Neuronal stem cell (in vitro differentiated cells): ENCODE measurements around the gene TUBA8.
A peak's percentile ranks its signal among the peaks of the same experiment; 100 is the strongest.
"Not testable (repeated sequence)": the region's sequence is repeated elsewhere in the genome, so short reads cannot be mapped to it uniquely, and the experiment has no call there.

Experiments
- DNase-seq: peaks from one replicate; pipeline ENCODE4 v3.0.0-alpha.2; 2013; ENCODE audit warnings: low spot score
- H2AFZ ChIP-seq: one replicate; pipeline ENCODE4 v1.6.1; 2013; ENCODE audit warnings: mild to moderate bottlenecking, low read length, inconsistent platforms
- H2AK5ac ChIP-seq: 2 replicates; pipeline ENCODE4 v1.6.1; 2013; ENCODE audit warnings: low read depth, mild to moderate bottlenecking, inconsistent platforms, low read length, moderate library complexity, mixed read lengths
- H2BK120ac ChIP-seq: 2 replicates; pipeline ENCODE4 v1.6.1; 2013; ENCODE audit warnings: low read depth, mild to moderate bottlenecking, inconsistent platforms, low read length, moderate library complexity, mixed read lengths
- H2BK12ac ChIP-seq: one replicate; pipeline ENCODE4 v1.6.1; 2013; ENCODE audit warnings: low read length, inconsistent platforms
- H2BK15ac ChIP-seq: 2 replicates; pipeline ENCODE4 v1.6.1; 2013; ENCODE audit warnings: mild to moderate bottlenecking, low read length, inconsistent platforms, mixed read lengths
- H2BK5ac ChIP-seq: one replicate; pipeline ENCODE4 v1.6.1; 2013; ENCODE audit warnings: inconsistent platforms, mild to moderate bottlenecking, low read length, moderate library complexity
- H3K14ac ChIP-seq: one replicate; pipeline ENCODE4 v1.6.1; 2013; ENCODE audit warnings: low read length, inconsistent platforms
- H3K18ac ChIP-seq: 2 replicates; pipeline ENCODE4 v1.6.1; 2013; ENCODE audit warnings: low read length, inconsistent platforms
- H3K23ac ChIP-seq: 2 replicates; pipeline ENCODE4 v1.6.1; 2013; ENCODE audit warnings: low read depth, mild to moderate bottlenecking, mixed read lengths, low read length, inconsistent platforms; ENCODE audit not compliant: poor library complexity
- H3K27ac ChIP-seq: replicated peaks from 3 replicates; pipeline ENCODE4 v1.5.1; 2013; ENCODE audit warnings: low read length, inconsistent platforms
- H3K27me3 ChIP-seq, 3 experiments: 2 replicates each; pipeline ENCODE4 v1.6.1; 2013; ENCODE audit warnings: low read length in 3 of 3, mild to moderate bottlenecking in 2 of 3, inconsistent platforms in 1 of 3, low read depth in 1 of 3, mixed read lengths in 1 of 3, moderate library complexity in 1 of 3; ENCODE audit not compliant: control insufficient read depth in 3 of 3, insufficient read depth in 3 of 3
- H3K36me3 ChIP-seq, 2 donors: replicated peaks in 1 of 2; 2 replicates each; pipeline ENCODE4 v1.6.1; 2013; ENCODE audit warnings: low read length in 2 of 2; ENCODE audit not compliant: control insufficient read depth in 2 of 2, insufficient read depth in 2 of 2
- H3K4ac ChIP-seq: 2 replicates; pipeline ENCODE4 v1.6.1; 2013; ENCODE audit warnings: inconsistent platforms, mild to moderate bottlenecking, low read length, moderate library complexity
- H3K4me1 ChIP-seq, 2 donors: 1 replicate in 1 of 2; 2 replicates in 1 of 2; pipeline ENCODE4 v1.6.1; 2013; ENCODE audit warnings: low read length in 2 of 2, low read depth in 1 of 2; ENCODE audit not compliant: control insufficient read depth in 2 of 2, insufficient read depth in 1 of 2
- H3K4me2 ChIP-seq: one replicate; pipeline ENCODE4 v1.6.1; 2013; ENCODE audit warnings: mild to moderate bottlenecking, low read length, inconsistent platforms; ENCODE audit not compliant: insufficient read depth, poor library complexity, severe bottlenecking
- H3K4me3 ChIP-seq, 2 donors: 2 replicates each; pipeline ENCODE4 v1.5.1; 2013; ENCODE audit warnings: low read length in 2 of 2, mild to moderate bottlenecking in 2 of 2, inconsistent platforms in 1 of 2, moderate library complexity in 1 of 2
- H3K79me1 ChIP-seq: one replicate; pipeline ENCODE4 v1.6.1; 2013; ENCODE audit warnings: low read depth, mild to moderate bottlenecking, inconsistent platforms, low read length, moderate library complexity
- H3K9ac ChIP-seq: one replicate; pipeline ENCODE4 v1.6.1; 2013; ENCODE audit warnings: mild to moderate bottlenecking, low read depth, low read length, inconsistent platforms; ENCODE audit not compliant: poor library complexity
- H3K9me3 ChIP-seq, 2 donors: replicated peaks in 1 of 2; 2 replicates each; pipeline versions ENCODE3 to v1.6.1; 2013; ENCODE audit warnings: low read length in 2 of 2, mild to moderate bottlenecking in 2 of 2, inconsistent platforms in 1 of 2, low read depth in 1 of 2, mixed read lengths in 1 of 2, moderate library complexity in 1 of 2; ENCODE audit not compliant: control insufficient read depth in 2 of 2, insufficient read depth in 1 of 2
- H4K8ac ChIP-seq: one replicate; pipeline ENCODE4 v1.6.1; 2013; ENCODE audit warnings: low read depth, mild to moderate bottlenecking, inconsistent platforms, low read length, moderate library complexity
- H4K91ac ChIP-seq: one replicate; pipeline ENCODE4 v1.6.1; 2013; ENCODE audit warnings: low read length, low read depth, mild to moderate bottlenecking, inconsistent platforms; ENCODE audit not compliant: poor library complexity
- WGBS, 2 donors: extraction: QIAGEN DNeasy Blood & Tissue Kit; methylation state at CpG; one replicate each; pipeline ENCODE4 v1.1.7; 2013; ENCODE audit warnings: missing lambda C conversion rate in 2 of 2, mixed read lengths in 1 of 2; ENCODE audit not compliant: insufficient read length in 2 of 2, insufficient replicate concordance in 1 of 2; ENCODE audit errors: extremely low coverage in 2 of 2; 5-methylcytosine and 5-hydroxymethylcytosine counted together

Gene TUBA8

DNA sequence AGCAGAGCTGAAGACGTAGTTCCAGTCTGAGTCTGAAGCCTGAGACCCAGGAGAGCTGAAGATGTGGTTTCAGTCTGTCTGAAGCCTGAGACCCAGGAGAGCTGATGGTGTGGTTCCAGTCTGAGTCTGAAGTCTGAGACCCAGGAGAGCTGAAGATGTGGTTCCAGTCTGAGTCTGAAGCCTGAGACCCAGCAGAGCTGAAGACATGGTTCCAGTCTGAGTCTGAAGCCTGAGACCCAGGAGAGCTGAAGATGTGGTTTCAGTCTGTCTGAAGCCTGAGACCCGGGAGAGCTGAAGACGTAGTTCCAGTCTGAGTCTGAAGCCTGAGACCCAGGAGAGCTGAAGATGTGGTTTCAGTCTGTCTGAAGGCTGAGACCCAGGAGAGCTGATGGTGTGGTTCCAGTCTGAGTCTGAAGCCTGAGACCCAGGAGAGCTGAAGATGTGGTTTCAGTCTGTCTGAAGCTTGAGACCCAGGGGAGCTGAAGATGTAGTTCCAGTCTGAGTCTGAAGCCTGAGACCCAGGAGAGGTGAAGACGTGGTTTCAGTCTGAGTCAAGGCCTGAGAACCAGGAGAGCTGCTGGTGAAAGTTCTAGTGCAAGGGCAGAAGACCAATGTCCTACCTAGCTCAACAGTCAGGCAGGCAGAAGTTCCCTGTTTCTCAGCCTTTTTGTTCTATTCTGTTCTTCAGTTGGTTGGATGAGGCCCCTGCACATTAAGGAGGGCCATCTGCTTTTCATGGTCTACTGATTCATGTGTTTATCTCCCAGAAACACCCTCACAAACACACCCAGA lies 3.9 kb upstream of the TUBA8 start:
- H2BK12ac ChIP-seq, H3K4me2 ChIP-seq, H3K4me3 ChIP-seq, H2AFZ ChIP-seq, H3K36me3 ChIP-seq, H3K9me3 ChIP-seq, H4K91ac ChIP-seq, H3K9ac ChIP-seq, H3K27ac ChIP-seq, H3K18ac ChIP-seq, DNase-seq, H3K4ac ChIP-seq, H2BK5ac ChIP-seq, H3K23ac ChIP-seq, H2BK120ac ChIP-seq, H4K8ac ChIP-seq, H2AK5ac ChIP-seq, H2BK15ac ChIP-seq, H3K14ac ChIP-seq, H3K79me1 ChIP-seq, H3K4me1 ChIP-seq: not testable (repeated sequence)
- WGBS, 2 donors: no CpG with 5 or more reads among the region's 4 CpGs
- peaks cover 0 to 20% (median 5%) of the 10 kb centered on the region in 3 experiments for H3K27me3 ChIP-seq

DNA sequence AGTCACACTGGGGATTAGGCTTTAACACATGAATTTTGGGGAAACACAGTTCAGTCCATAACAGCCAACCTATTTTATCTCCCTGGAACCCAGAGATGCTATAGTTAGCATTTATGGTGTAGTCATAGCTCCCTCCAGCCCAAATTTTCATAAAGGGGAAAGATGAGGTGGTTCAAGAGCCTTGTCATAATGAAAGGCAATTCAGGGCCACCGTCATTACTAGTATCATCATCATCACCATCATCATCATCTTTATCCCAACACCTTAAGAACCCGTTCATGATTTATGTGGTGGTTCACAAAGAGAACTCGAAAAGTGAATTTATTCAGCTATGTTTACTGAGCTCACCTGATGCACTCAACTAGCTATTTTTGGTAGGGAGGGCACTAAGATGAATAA lies 2.4 kb upstream of the TUBA8 start:
- DNase-seq: no peak
- Histone ChIP-seq H2BK15ac (no peak overlapping the region), H3K4me3 (no peak overlapping the region), H3K27me3 (peaks cover 0 to 22% (median 5%) of the 10 kb centered on the region in 3 experiments), H3K36me3 (no peaks in the 10 kb centered on the region), H3K4me1 (peaks cover 2 to 3% of the 10 kb centered on the region in 2 donors), H2AFZ (no peak overlapping the region), H3K4ac (no peak overlapping the region), H3K4me2 (no peak overlapping the region), H2BK5ac (no peak overlapping the region), H3K9ac (no peak overlapping the region), H2BK12ac (no peak overlapping the region), H3K79me1 (no peaks in the 10 kb centered on the region), H3K14ac (no peak overlapping the region), H4K91ac (no peak overlapping the region), H3K27ac (no peak overlapping the region), H3K9me3 (peaks cover 0 to 5% of the 10 kb centered on the region in 2 donors), H4K8ac (no peak overlapping the region), H3K23ac (no peak overlapping the region), H2AK5ac (no peak overlapping the region), H3K18ac (no peak overlapping the region), H2BK120ac (no peak overlapping the region)
- no CpG with 5 or more reads among the region's 3 CpGs for WGBS, 2 donors

DNA sequence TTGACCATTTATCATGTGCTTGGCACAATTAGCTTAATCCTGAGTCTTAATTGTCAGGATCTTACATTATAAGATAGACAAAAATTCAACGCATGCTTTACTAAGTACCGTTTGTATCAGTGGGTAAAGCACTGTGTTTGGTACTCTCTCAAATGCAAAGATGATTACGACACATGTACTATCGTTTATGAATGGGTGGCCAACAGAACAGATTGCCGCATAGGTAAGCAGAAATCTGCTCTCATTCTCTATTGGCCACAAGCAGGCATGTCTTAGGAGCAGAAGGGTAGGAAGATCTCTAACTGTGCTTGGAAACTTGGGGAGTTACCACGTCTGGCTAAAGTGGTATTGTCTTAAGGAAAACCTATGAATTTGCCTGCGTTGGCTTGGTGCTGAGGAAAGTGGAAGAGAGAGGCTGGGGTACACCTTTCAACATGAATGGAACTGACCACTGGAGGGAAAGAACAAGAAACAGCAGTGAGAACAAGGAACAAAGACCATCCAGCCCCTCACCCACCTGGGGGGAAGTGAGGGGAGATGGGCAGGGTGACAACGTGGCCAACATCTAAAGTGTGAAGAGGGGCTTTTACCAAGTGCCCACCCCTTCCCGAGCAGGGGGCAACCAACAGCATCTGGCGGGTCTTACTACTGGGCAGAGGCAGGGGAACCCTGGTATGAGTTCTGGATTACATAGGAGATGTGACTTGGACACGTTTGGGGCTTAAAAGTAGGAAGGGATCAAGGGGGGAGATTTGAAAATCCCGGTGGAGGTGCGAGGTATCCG lies 1.0 kb upstream of the TUBA8 start:
- Histone ChIP-seq H3K27me3 (peaks cover 0 to 22% (median 5%) of the 10 kb centered on the region in 3 experiments), H3K9me3 (peaks cover 0 to 5% of the 10 kb centered on the region in 2 donors), H3K4me3 (no peak overlapping the region), H3K18ac (no peak overlapping the region), H2BK12ac (no peak overlapping the region), H3K4me1 (peaks cover 2 to 3% of the 10 kb centered on the region in 2 donors), H3K36me3 (no peaks in the 10 kb centered on the region), H3K9ac (no peak overlapping the region), H2AFZ (no peak overlapping the region), H3K27ac (no peak overlapping the region), H3K4me2 (peak overlapping the region; percentile 75), H3K4ac (no peak overlapping the region), H3K23ac (no peak overlapping the region), H3K79me1 (no peaks in the 10 kb centered on the region), H2BK120ac (no peak overlapping the region), H3K14ac (no peak overlapping the region), H4K8ac (no peak overlapping the region), H2AK5ac (no peak overlapping the region), H2BK15ac (no peak overlapping the region), H2BK5ac (peak overlapping the region; percentile 62), H4K91ac (no peak overlapping the region)
- no peak for DNase-seq
- WGBS, 2 donors: no CpG with 5 or more reads among the region's 14 CpGs
